ENCODE measurements around the gene ZSCAN16. TPM values are rescaled to one million over a fixed set of nuclear protein-coding genes. Genes with fewer than 3 reads are reported as not detected.
"Not testable (repeated sequence)": the region's sequence is repeated elsewhere in the genome, so short reads cannot be mapped to it uniquely, and the experiment has no call there.

Gene ZSCAN16
- total and polyA plus RNA-seq, 12 donors: 1.4 to 5.6 (median 2.1) TPM

GRCh38 chr6:28118217-28118616 lies 6.2 kb upstream of the ZSCAN16 start:
- no peak for TF ChIP-seq CTCF (IDR thresholded peaks at IDR 0.05)
- 76 to 78% methylated on average over 1 of the region's 1 CpG for WGBS, 2 donors
- intact Hi-C loops (cut with DNase I): no loop called here
- no peak for ATAC-seq
- Histone ChIP-seq H3K27ac (no peak overlapping the region), H3K36me3 (peaks cover 0 to 89% (median 27%) of the 10 kb centered on the region in 9 donors), H3K27me3 (no peaks in the 10 kb centered on the region), H3K9me3 (no peaks in the 10 kb centered on the region), H3K4me1 (no peaks in the 10 kb centered on the region), H3K4me3 (no peak overlapping the region)
- DNase-seq: no peak

- ATAC-seq (no peak), DNase-seq (no peak)
- intact Hi-C loops (cut with DNase I): loop anchor here in 1 of 10 donors (10.0 kb wide), 1 partner anchor 233 kb away; no protein-coding TSS in a partner anchor
- 95 to 97% methylated on average over 2 of the region's 2 CpGs for WGBS, 2 donors
- Histone ChIP-seq H3K4me3 (no peak overlapping the region), H3K27ac (no peak overlapping the region), H3K9me3 (no peaks in the 10 kb centered on the region), H3K27me3 (no peaks in the 10 kb centered on the region), H3K36me3 (peaks cover 0 to 79% (median 19%) of the 10 kb centered on the region in 9 donors), H3K4me1 (peaks cover 0 to 33% (median 14%) of the 10 kb centered on the region in 9 donors)
- no peak for TF ChIP-seq CTCF (IDR thresholded peaks at IDR 0.05)
These were observed 2.5 kb upstream of the ZSCAN16 start for GRCh38 chr6:28121876-28122275.

DNA sequence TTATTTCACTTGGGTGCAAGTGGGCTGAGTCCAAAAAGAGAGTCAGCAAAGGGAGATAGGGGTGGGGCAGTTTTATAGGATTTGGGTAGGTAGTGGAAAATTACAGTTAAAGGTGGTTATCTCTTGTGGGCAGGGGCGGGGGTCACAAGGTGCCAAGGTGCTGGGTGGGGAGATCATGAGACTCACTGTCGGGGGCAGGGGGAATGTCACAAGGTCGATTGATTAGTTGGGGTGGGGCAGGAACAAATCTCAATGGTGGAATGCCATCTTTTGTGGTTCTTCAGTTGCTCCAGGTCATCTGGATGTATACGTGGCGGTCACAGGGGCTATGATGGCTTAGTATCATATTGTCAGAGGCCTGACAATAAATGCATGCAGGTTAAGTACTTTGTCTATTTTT lies 2.1 kb upstream of the ZSCAN16 start:
- peaks cover 0 to 79% (median 19%) of the 10 kb centered on the region in 9 donors for H3K36me3 ChIP-seq
- H3K27ac ChIP-seq, DNase-seq, H3K27me3 ChIP-seq, H3K9me3 ChIP-seq, H3K4me3 ChIP-seq, ATAC-seq: not testable (repeated sequence)
- intact Hi-C loops (cut with DNase I): loop anchor here in 1 of 10 donors (10.0 kb wide), 1 partner anchor 233 kb away; no protein-coding TSS in a partner anchor
- 94 to 97% methylated on average over 5 of the region's 5 CpGs for WGBS, 2 donors
- H3K4me1 ChIP-seq: peaks cover 0 to 33% (median 14%) of the 10 kb centered on the region in 9 donors

GRCh38 chr6:28124971-28125353 lies 553 bp downstream of the ZSCAN16 start:
- intact Hi-C loops (cut with DNase I): loop anchor here in 2 of 10 donors (1.0 to 10.0 kb wide), 2 partner anchors 11 to 230 kb away; no protein-coding TSS in a partner anchor
- Histone ChIP-seq H3K27ac (peak overlapping the region in 9 of 10 donors; percentile 49 to 88 (median 62)), H3K4me3 (peak overlapping the region; percentile 50 to 75 (median 68)), H3K36me3 (peaks cover 0 to 79% (median 19%) of the 10 kb centered on the region in 9 donors), H3K4me1 (peaks cover 0 to 38% (median 20%) of the 10 kb centered on the region in 9 donors), H3K27me3 (no peaks in the 10 kb centered on the region), H3K9me3 (no peaks in the 10 kb centered on the region)
- WGBS, 2 donors: 12 to 15% methylated on average over 6 of the region's 6 CpGs
- DNase-seq (no peak), ATAC-seq (peak in 1 of 8 donors; percentile 44)
- no peak for TF ChIP-seq CTCF (IDR thresholded peaks at IDR 0.05)

GRCh38 chr6:28125401-28125800 lies 992 bp downstream of the ZSCAN16 start:
- no peak for TF ChIP-seq CTCF (IDR thresholded peaks at IDR 0.05)
- WGBS, 2 donors: 70 to 72% methylated on average over 4 of the region's 4 CpGs
- intact Hi-C loops (cut with DNase I): loop anchor here in 1 of 10 donors (10.0 kb wide), 1 partner anchor 229 kb away; no protein-coding TSS in a partner anchor
- Histone ChIP-seq H3K4me1 (peaks cover 0 to 38% (median 20%) of the 10 kb centered on the region in 9 donors), H3K27me3 (no peaks in the 10 kb centered on the region), H3K4me3 (peak overlapping the region in 3 of 10 donors; percentile 68 to 75 (median 69)), H3K9me3 (no peaks in the 10 kb centered on the region), H3K27ac (peak overlapping the region in 1 of 10 donors; percentile 88), H3K36me3 (peaks cover 0 to 77% (median 16%) of the 10 kb centered on the region in 9 donors)
- no peak for DNase-seq
- no peak for ATAC-seq
